Ishikawa (cell line): Measurements from ENCODE around the gene KDM2A.

Experiments
- CREB1 ChIP-seq: IDR thresholded peaks from 2 replicates; pipeline ENCODE4 v1.6.1; 2012; ENCODE audit warnings: low read depth
- FOXM1 ChIP-seq: IDR thresholded peaks from 2 replicates; pipeline ENCODE4 v1.6.1; 2012; ENCODE audit warnings: low read depth, borderline replicate concordance
- ZBTB7A ChIP-seq: IDR thresholded peaks from 2 replicates; pipeline ENCODE4 v1.6.1; 2012; ENCODE audit warnings: low read depth
- TF ChIP-seq, protein P1 (sequence below): IDR thresholded peaks from 2 replicates; pipeline ENCODE4 v1.6.1; 2012

DNA sequence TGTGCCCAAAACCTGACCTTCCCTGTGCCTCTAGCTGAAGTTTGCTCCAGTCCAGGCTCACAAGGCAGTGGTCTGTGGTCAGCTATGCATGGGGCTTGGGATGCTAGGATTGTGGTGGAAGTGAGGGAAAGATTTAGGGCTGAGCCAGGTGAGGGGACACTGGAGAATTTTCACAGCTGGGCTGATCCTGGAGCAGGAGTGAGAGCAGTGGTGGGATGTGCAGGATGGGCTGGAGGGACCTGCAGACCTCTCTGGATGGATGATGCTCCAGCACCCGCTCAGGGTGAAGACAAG is 23.9 kb upstream of the KDM2A start:
- TF ChIP-seq, protein P1, sequence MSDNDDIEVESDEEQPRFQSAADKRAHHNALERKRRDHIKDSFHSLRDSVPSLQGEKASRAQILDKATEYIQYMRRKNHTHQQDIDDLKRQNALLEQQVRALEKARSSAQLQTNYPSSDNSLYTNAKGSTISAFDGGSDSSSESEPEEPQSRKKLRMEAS: no peak
- TF ChIP-seq FOXM1 (no peak), ZBTB7A (no peak), CREB1 (no peak)
